Astrocyte (in vitro differentiated cells and primary cell): ENCODE measurements around the gene C3orf52. TPM values are rescaled to one million over a fixed set of nuclear protein-coding genes. Genes with fewer than 3 reads are reported as not detected.

Experiments used
- DNase-seq: peaks from one replicate; pipeline ENCODE4 v3.0.0-alpha.2; 2010; ENCODE audit warnings: low read depth
- FAIRE-seq: peaks from 2 replicates; lab custom pipeline; 2011; peaks lifted over from hg19 to GRCh38; lab: Jason Lieb, UNC
- H2AFZ ChIP-seq: 2 replicates; pipeline ENCODE4 v1.6.0; 2012; ENCODE audit warnings: low read depth, low read length, inconsistent platforms
- H3K27ac ChIP-seq: 2 replicates; pipeline ENCODE4 v1.5.1; 2011; ENCODE audit warnings: low read depth, low read length, inconsistent platforms
- H3K27me3 ChIP-seq: 2 replicates; pipeline ENCODE4 v1.6.0; 2011; ENCODE audit warnings: low read length, inconsistent platforms; ENCODE audit not compliant: insufficient read depth
- H3K36me3 ChIP-seq: 2 replicates; pipeline ENCODE4 v1.5.1; 2011; ENCODE audit warnings: low read length, inconsistent platforms; ENCODE audit not compliant: insufficient read depth
- H3K4me1 ChIP-seq: 2 replicates; pipeline ENCODE4 v1.5.1; 2011; ENCODE audit warnings: low read length, inconsistent platforms; ENCODE audit not compliant: insufficient read depth
- H3K4me2 ChIP-seq: 2 replicates; pipeline ENCODE4 v1.6.0; 2012; ENCODE audit warnings: low read length, inconsistent platforms
- H3K4me3 ChIP-seq: 2 replicates; pipeline ENCODE4 v1.5.1; 2011; ENCODE audit warnings: low read depth, mild to moderate bottlenecking, low read length, inconsistent platforms; ENCODE audit not compliant: insufficient read depth
- H3K79me2 ChIP-seq: 2 replicates; pipeline ENCODE4 v1.6.0; 2012; ENCODE audit warnings: mild to moderate bottlenecking, low read length, inconsistent platforms; ENCODE audit not compliant: insufficient read depth
- H3K9ac ChIP-seq: 2 replicates; pipeline ENCODE4 v1.6.0; 2012; ENCODE audit warnings: mild to moderate bottlenecking, low read length, inconsistent platforms
- H3K9me3 ChIP-seq: 2 replicates; pipeline ENCODE4 v1.5.1; 2012; ENCODE audit warnings: low read depth, mild to moderate bottlenecking, low read length, inconsistent platforms; ENCODE audit not compliant: insufficient read depth
- H4K20me1 ChIP-seq: 2 replicates; pipeline ENCODE4 v1.6.0; 2012; ENCODE audit warnings: low read length, inconsistent platforms; ENCODE audit not compliant: insufficient read depth
- H3K27ac Mint-ChIP-seq: one replicate; pipeline ENCODE4 v1.8.0; 2021; ENCODE audit warnings: mild to moderate bottlenecking, mixed read lengths; ENCODE audit not compliant: unreplicated experiment
- H3K27me3 Mint-ChIP-seq: one replicate; pipeline ENCODE4 v1.8.0; 2021; ENCODE audit warnings: low read depth, mixed read lengths; ENCODE audit not compliant: unreplicated experiment
- H3K36me3 Mint-ChIP-seq: one replicate; pipeline ENCODE4 v1.8.0; 2021; ENCODE audit warnings: low read depth, mixed read lengths; ENCODE audit not compliant: unreplicated experiment
- H3K4me1 Mint-ChIP-seq: one replicate; pipeline ENCODE4 v1.8.0; 2021; ENCODE audit warnings: low read depth, mixed read lengths; ENCODE audit not compliant: unreplicated experiment
- H3K4me3 Mint-ChIP-seq: one replicate; pipeline ENCODE4 v1.8.0; 2021; ENCODE audit warnings: mild to moderate bottlenecking, moderate library complexity, mixed read lengths; ENCODE audit not compliant: unreplicated experiment
- H3K9me3 Mint-ChIP-seq: one replicate; pipeline ENCODE4 v1.8.0; 2021; ENCODE audit warnings: mild to moderate bottlenecking, mixed read lengths; ENCODE audit not compliant: unreplicated experiment
- EZH2 ChIP-seq: IDR thresholded peaks from 2 replicates; pipeline ENCODE4 v1.6.1; 2012; ENCODE audit warnings: mild to moderate bottlenecking, low read length, inconsistent platforms; ENCODE audit not compliant: insufficient read depth
- total RNA-seq: library from RNA; stranded (reverse); gene quantifications from 2 replicates; pipeline ENCODE4 v1.2.1, GENCODE V29; 2021
- TF ChIP-seq, protein P1 (sequence below): IDR thresholded peaks from 2 replicates; pipeline ENCODE4 v1.5.1; 2011; ENCODE audit warnings: low read depth, mild to moderate bottlenecking, inconsistent platforms, low read length, moderate library complexity; ENCODE audit not compliant: insufficient read depth

C3orf52 gene
- total RNA-seq, 1 donor from 2014 or later, result 21.9 TPM

DNA sequence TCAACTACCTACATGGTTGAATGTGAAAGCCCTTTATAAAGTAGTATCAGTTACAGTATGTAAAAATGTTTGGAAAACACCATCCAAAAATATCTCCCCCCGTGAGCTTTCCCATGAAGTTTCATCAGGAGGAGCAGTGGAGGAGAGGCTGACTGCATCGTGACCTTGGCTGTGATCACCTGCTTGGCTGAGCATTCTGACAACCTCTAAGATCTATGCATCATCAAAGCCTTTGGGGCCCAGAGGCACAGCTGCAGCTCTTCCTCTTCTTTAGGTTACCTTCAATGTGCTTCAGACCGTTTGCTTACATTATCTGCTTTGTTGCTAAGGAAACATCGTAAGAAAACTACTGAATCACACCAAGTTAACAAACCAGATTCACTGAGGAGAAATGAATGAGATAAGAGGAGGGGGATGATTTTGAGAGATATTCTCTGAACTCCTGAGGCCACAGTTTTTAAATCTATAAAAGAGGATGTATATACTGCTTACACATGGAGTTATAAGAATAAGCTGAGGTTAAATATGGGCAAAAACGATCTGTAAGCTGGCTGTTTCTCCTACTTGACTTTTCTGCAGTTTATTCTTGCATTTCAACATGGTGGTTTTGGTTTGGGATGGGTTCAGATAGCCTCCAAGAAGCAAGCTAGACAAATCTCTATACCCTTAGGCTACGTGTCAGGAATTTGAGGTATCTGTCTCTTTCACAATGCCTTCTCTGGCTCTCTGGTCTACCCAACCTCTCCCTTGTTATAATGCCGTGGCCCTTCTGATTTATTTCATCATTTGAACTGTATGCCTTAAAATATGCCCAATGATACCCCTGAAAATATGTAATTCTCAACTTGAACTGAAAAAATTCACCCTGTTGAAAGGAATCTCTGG is 42.9 kb downstream of the C3orf52 start:
- Histone ChIP-seq H3K4me1 (no peaks in the 10 kb centered on the region), H3K9me3 (no peaks in the 10 kb centered on the region), H3K9ac (no peak overlapping the region), H3K27me3 (no peaks in the 10 kb centered on the region), H3K79me2 (no peaks in the 10 kb centered on the region), H3K27ac (no peak overlapping the region), H3K36me3 (no peaks in the 10 kb centered on the region), H2AFZ (no peak overlapping the region), H3K4me3 (no peak overlapping the region), H4K20me1 (no peaks in the 10 kb centered on the region), H3K4me2 (no peak overlapping the region)
- no peaks in the 10 kb centered on the region for H3K9me3 Mint-ChIP-seq
- TF ChIP-seq, protein P1, sequence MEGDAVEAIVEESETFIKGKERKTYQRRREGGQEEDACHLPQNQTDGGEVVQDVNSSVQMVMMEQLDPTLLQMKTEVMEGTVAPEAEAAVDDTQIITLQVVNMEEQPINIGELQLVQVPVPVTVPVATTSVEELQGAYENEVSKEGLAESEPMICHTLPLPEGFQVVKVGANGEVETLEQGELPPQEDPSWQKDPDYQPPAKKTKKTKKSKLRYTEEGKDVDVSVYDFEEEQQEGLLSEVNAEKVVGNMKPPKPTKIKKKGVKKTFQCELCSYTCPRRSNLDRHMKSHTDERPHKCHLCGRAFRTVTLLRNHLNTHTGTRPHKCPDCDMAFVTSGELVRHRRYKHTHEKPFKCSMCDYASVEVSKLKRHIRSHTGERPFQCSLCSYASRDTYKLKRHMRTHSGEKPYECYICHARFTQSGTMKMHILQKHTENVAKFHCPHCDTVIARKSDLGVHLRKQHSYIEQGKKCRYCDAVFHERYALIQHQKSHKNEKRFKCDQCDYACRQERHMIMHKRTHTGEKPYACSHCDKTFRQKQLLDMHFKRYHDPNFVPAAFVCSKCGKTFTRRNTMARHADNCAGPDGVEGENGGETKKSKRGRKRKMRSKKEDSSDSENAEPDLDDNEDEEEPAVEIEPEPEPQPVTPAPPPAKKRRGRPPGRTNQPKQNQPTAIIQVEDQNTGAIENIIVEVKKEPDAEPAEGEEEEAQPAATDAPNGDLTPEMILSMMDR, result no peak
- TF ChIP-seq EZH2, result no peak
- H3K4me1 Mint-ChIP-seq, result peaks cover 2% of the 10 kb centered on the region
- H3K27ac Mint-ChIP-seq, result no peak overlapping the region
- no peaks in the 10 kb centered on the region for H3K27me3 Mint-ChIP-seq
- peaks cover 13% of the 10 kb centered on the region for H3K36me3 Mint-ChIP-seq
- no peak overlapping the region for H3K4me3 Mint-ChIP-seq
- FAIRE-seq (no peak), DNase-seq (peak; percentile 4)

DNA sequence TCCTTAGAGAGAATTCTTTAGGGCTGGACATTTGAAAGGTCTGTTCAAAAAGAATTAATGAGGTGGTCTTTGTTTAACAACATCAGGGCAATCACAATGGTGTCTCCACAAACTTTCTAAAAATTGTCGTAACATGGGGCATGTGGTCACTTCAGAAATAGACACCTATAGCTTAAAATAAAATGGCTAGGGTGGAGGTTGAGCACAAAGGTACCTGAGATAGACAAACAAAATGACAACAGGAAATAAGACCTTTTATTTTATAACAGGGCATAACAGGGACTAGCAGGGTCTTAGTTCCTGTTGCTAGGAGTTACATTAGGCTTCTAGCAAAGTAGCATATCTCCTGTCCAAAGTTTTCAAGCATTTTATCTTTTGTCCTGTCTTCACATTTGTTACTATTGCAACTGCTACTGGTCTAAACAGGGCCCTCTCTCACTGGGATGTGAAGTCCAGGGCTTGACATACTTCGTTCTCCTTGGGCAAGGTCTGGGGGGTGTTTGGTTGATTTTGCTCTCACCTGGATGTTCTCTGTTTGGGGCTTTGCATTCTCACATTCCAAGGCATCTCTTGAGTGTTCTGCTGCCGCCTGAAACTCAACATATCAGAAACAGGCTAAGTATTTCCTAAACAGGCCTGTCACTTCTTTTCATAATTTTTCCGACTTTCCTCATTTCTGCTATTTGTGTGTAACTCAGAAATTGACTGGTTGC is 43.9 kb downstream of the C3orf52 start:
- H3K36me3 ChIP-seq, result no peaks in the 10 kb centered on the region
- H4K20me1 ChIP-seq, result no peaks in the 10 kb centered on the region
- TF ChIP-seq, protein P1, result no peak
- no peak for TF ChIP-seq EZH2
- Mint-ChIP-seq H3K9me3 (no peaks in the 10 kb centered on the region), H3K27ac (no peak overlapping the region), H3K4me3 (no peak overlapping the region), H3K27me3 (no peaks in the 10 kb centered on the region), H3K4me1 (peaks cover 6% of the 10 kb centered on the region), H3K36me3 (peaks cover 8% of the 10 kb centered on the region)
- no peak overlapping the region for H3K4me3 ChIP-seq
- H3K79me2 ChIP-seq, result no peaks in the 10 kb centered on the region
- FAIRE-seq (no peak), DNase-seq (no peak)
- no peak overlapping the region for H3K27ac ChIP-seq
- no peaks in the 10 kb centered on the region for H3K27me3 ChIP-seq
- H3K9ac ChIP-seq, result no peak overlapping the region
- H3K9me3 ChIP-seq, result no peaks in the 10 kb centered on the region
- H3K4me1 ChIP-seq, result no peaks in the 10 kb centered on the region
- no peak overlapping the region for H2AFZ ChIP-seq
- H3K4me2 ChIP-seq, result no peak overlapping the region
